Measurements from ENCODE around the gene PLD1.

DNA sequence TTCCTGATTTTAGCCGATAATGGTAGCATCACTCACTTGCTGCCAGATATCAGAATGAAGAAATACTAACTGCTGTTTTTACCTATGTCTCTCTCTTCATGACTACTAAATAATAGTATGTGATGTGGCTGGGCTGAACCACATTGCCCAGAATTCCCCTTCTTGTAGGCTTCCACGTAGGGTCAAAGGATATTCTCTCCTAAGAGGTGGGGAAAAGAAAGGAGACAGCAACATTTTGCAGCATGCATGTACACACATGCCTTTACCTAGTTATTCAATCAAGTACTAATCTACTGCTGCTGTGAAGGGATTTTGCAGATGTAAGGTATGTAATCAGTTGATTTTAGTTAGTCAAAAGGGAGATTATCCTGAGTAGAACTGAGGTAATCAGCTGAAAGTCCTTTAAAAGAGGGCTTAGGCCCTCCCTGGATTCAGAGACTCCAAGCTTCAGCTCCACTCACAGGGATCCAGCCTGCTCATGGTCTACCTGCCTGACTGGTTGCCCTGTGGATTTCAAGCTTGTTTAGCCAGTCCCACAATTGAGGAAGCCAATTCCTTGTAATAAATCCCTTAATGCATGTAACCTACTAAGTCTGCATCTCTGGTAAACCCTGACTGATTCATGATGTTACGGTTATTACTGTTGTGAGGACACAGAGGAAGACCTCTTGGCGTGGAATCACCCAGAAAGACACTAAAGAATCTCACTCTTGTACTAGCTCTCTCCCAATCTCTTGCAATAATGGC lies 20.4 kb downstream of the PLD1 start:
- no peak for TF ChIP-seq EZH2 (IDR thresholded peaks at IDR 0.05; ENCODE audit: low read depth)
- no peak for TF ChIP-seq CTCF (conservative IDR thresholded peaks at IDR 0.05)

Measured in PC-9 (cell line).